GM19328 (cell line): ENCODE data around the gene PSMD3.

Experiments used
- ATAC-seq: cut with Tn5 transposase; IDR thresholded peaks from one replicate; pipeline ENCODE4 v1.9.1; 2021; ENCODE audit warnings: mild to moderate bottlenecking, moderate library complexity; ENCODE audit not compliant: unreplicated experiment

Gene PSMD3

DNA sequence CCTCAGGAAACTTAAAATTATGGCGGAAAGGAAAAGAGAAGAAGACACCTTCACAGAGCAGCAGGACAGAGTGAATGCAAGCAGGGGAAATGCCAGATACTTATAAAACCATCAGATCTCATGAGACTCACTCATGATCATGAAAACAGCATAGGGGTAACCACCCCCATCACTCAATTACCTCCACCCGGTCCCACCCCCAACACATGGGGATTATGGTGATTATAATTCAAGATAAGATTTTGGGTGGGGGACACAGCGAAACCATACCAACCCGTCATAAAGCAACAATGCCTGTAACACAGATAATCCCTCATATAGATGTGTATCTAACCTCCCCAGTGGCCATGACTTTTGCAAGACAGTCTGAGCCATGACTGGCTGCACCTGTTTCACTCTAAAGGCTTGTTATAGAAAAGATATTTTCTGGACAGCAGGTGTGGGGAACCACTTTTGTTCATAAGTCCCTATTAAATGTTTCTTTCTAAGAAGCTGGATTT, 24.8 kb upstream of the PSMD3 start:
- no peak for ATAC-seq

DNA sequence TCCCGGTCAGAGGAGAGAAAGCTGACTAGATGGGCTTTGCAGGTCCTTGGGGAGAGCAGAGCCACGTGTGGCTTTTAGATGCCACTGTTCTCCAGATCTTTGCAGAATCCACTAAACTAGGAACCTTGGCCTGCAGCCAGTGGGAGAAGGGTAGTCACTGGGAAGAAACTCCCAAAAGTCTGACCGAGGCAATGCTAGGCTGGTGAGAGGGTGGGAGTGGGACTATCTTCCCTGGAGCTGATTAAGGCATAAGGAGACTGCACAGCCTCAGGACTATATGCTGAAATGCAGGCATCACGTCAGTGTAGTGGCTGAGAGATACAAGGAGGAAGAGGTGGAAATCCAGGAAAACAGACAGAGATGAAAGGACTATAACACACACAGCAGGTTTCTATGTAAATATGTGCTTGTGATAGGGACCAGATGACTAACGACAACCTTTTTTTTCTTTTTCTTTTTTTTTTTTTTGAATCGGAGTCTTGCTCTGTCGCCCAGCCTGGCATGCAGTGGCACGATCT, 20.0 kb upstream of the PSMD3 start:
- ATAC-seq, result no peak

DNA sequence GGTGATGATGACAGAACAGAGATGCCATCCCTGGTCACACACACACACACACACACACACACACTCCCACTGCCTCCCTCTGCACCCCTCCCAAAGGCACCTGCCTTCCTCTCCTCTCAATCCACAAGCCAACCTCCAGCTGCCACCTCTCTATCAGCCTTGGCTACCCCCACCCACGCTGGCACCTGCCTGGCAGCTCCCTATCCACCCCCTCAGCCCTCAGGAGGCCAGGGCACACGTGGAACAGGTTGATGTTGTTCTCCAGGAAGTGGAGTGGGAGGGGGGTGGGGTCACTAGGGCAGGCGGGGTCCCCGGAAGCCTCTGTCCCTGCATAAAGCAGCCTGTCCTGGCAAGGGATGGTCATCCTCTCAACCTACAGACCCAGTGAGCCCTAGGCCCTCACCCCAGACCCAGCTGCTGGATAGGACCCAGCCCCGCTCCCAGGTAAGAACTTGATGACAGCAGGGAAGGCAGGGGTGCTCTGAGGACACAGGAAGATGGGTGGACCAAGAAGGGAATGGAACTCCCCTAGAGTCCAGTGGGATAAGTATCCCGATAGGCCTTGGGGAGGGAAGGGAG, 17.9 kb upstream of the PSMD3 start, which contains the start of gene GSDMA:
TSS of gene GSDMA (plus strand) at position 363 of the 579 bp plus-strand sequence. CDS start 2,684 bp downstream, outside the sequence.
- ATAC-seq, result no peak

- no peak for ATAC-seq
These were observed 16.8 kb upstream of the PSMD3 start for GRCh38 chr17:39963829-39964228.

- no peak for ATAC-seq
These were observed 15.4 kb upstream of the PSMD3 start for GRCh38 chr17:39965017-39965699.

GRCh38 chr17:39966771-39967170, 13.8 kb upstream of the PSMD3 start:
- ATAC-seq, result no peak

DNA sequence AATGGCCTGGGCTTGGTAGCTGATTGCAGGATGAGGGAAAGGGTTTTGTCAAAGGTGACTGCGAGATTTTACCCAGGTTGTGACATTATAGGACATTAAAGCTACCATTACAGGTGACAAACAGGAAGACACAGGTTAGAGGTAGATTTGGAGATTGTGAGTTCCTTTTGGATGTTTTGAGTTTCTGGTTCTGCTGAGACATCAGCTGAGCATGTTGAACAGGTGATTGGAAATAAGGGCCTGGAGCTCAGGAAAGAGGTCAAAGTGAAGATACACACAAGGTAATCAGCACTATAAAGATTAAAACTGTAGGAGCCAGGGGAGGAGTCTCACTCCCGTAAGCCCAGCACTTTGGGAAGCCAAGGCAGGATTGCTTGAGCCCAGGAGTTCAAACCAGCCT, 11.8 kb upstream of the PSMD3 start:
- no peak for ATAC-seq

- no peak for ATAC-seq
These were observed 11.2 kb upstream of the PSMD3 start for GRCh38 chr17:39969375-39969774.

DNA sequence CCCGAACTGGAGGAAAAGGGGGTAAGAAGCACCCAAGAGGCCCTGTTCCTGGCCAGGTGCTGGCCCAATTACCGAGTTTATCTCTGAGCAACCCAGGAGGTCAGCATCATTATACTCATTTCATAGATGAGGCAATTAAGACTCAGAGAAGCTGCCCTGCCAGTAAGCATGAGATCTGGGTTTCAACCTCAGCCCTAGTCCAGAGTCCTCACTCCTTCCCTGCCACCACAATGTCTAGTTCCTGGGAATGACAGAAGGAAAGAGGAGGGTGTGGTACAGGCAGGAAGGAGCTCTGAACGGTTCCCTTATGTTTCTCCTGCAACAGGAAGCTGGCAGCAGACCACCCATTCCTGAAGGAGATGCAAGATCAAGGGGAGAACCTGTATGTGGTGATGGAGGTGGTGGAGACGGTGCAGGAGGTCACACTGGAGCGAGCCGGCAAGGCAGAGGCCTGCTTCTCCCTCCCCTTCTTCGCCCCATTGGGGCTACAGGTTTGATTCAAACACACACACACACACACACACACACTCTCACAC, 10.4 kb upstream of the PSMD3 start:
- ATAC-seq, result no peak

DNA sequence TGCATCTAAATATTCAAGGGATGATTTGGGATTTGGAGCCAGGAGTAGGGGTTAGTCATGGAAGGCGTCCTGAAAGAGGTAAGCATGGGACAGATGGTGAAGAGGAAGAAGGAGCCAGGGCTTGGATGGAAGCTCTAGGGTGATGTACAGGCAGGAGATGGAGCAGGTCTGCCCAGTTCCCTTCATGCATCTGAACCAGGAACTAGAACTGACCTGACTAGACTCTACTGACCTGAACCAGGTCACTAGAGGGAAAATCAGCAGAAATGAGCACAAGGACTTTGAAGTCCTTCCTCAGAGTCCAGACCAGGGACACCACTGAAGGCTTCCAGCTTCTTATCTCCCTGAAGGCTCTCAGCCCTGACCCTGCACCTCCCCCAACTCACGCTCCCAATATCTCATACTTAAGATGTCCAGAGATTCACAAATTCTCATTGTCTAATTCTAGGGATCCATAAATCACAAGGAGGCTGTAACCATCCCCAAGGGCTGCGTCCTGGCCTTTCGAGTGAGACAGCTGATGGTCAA, 9.5 kb upstream of the PSMD3 start:
- no peak for ATAC-seq

DNA sequence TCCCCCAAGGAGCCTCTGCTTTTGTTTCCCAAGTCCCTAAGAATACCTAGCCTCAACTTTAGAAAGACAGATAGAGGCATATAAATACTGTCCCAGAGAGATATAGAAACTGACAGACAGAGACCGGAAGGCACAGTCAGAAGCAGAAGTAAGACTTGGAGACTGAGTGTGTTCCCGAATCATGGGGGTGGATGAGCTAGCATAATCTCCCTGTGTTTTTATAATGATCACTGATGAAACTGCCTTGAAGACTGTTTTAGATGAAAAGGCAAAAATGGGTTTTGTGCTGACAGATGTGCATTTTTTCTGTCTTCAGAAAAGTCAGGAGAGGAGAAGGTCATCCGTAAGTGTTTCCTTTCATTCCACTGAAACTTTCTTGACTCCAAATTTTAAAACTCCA, 8.3 kb upstream of the PSMD3 start:
- ATAC-seq, result no peak

DNA sequence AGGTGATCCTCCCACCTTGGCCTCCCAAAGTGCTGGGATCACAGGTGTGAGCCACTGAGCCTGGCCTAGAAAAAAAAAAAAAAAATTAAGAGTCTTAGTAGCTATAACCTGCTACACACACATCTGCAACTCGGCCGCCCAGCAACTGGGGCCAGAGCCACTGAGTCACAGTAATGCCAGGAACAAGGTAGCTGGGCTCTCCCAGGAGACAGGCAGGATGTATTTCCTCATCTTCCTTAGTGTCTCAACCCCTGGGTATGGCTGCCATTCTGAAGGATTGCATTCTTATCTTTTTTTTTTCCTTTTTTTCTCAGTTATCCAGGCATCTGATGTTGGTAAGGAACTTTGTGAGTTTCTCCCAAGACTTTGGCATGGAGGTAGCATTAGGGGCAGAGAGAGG, 7.1 kb upstream of the PSMD3 start:
- no peak for ATAC-seq

DNA sequence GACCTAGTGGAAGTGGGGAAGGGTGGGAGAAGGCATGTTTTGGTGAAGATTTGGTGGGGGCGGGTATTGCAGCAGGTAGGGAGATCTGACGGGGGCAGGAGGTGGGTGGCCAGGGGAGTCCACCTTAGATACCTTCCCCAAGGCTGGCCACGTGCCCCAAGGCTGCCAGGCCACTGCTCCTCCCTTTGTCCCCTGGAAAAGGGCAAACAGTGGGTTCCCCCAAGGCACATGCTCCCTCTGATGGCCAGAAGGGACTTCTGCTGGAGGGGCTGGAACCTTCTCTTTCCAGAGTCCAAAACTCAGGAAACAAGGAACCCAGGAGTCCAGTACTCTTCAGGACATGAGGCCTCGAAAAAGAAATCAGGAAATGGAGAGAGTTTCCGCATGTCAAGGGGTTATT, 6.2 kb upstream of the PSMD3 start:
- no peak for ATAC-seq

- no peak for ATAC-seq
These were observed 4.8 kb upstream of the PSMD3 start for GRCh38 chr17:39975801-39976200.

- no peak for ATAC-seq
These were observed 1.5 kb upstream of the PSMD3 start for GRCh38 chr17:39979016-39979670.

DNA sequence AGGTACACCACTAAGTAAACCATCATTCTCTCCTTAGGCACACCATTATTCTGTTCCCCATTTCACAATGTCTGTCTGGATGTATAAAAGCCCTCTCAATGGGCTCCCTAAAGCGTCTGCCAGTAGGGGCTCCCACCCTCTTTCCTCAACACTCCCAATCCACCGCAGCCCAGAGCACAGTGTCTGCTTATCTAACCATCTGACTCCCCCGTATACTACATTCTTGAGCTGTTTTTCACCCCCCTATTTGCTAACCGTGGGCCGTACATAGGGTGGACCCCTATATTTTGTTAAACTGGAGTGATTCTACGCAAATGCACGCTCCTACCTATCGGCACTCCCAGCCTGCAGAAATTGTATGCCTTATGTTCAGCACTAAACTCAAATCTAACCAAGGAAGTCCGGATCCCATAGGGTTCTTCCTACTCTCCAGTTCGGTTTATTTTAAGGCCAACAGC, 685 bp upstream of the PSMD3 start:
- peak; percentile 14 for ATAC-seq

DNA sequence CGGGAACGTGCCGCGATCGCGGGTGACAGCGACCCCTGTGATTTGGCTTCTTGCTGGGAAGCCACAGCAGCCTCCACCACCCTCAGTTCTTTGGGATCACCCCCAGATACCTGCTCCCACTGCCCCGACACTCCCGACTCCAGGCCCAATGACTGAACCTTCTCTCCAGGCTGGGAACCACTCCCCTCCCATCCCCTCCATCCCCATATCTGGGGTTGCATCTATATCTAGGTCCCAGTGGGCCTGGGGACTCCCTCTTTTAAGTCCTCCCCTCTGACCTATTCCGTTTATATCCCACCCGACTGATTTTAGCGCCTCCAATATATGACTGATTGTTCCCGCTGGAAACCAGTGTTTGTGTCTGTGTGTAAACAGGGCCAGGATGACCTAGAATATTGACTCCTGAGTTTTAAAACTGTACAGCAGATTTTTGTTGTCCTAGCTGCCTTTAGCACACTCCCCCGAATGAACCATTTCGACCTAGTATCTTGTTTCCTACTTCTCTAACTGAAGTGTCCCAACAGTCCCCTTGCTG, 667 bp downstream of the PSMD3 start:
- no peak for ATAC-seq

- ATAC-seq, result no peak
These were observed 1.3 kb downstream of the PSMD3 start for GRCh38 chr17:39981766-39982375.

DNA sequence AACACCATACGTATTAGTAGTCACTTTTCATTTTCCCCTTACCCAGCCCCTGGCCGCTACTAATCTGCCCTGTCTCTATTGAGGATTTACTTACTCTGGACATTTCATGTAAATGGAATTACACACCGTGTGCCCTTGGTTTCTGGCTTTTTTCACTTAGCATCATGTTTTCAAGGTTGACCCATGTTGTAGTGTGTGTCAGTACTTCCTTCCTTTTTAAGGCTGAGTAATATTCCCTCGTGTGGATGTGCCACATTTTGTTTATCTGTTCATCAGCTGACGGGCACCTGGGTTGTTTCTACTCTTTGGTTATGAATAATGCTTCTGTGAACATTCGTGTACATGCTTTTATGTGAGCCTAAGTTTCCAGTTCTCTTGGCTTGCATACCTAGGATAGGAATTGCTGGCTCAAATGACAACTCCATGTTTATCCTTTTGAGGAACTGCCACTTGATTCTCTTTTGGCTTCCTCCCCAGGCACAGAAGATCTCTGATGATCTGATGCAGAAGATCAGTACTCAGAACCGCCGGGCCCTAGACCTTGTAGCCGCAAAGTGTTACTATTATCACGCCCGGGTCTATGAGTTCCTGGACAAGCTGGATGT, 7.7 kb downstream of the PSMD3 start:
- ATAC-seq, result no peak

- no peak for ATAC-seq
These were observed 13.8 kb downstream of the PSMD3 start for GRCh38 chr17:39994448-39994847.
